GM19238 (cell line): ENCODE measurements around the gene ZFHX3.

ENCODE experiments used
- DNase-seq: peaks from one replicate; pipeline ENCODE4 v3.0.0; 2011; ENCODE audit warnings: low spot score; ENCODE audit not compliant: insufficient read length

Gene ZFHX3

DNA sequence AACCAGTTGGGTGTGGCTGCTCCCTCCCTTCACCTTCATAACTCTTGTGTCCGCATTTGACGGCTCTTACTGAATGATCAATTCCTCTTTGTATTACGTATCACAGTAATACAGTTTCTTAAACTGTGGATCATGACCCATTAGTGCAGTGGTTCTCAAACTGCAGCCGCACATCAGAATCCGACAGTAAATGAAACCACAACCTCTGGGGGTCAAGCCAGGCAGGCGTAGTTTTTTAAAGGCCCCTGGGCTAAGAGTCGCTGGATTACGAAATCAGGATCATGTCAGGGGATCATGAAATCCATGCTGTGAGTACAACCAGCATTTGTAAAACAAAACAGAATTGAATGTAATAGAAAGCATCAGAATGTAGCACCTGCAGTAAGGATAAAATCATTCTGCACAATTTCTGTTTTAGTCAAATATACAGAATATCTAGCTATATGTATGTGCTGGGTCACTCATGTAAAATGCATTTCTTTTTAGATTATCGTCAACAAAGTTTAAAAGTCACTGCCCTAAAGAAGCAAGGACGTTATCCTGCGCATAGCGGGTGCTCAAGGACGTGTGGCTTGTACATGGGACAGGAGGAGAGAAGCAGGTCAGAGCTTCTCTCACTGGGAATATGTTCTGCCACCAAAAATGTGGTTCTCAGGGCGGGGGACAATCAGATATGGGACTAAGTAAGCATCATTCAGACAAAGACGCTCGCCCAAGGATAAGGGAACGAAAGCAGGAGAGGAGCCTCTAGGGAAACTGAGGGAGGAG is 113.1 kb downstream of the ZFHX3 start:
- no peak for DNase-seq

DNA sequence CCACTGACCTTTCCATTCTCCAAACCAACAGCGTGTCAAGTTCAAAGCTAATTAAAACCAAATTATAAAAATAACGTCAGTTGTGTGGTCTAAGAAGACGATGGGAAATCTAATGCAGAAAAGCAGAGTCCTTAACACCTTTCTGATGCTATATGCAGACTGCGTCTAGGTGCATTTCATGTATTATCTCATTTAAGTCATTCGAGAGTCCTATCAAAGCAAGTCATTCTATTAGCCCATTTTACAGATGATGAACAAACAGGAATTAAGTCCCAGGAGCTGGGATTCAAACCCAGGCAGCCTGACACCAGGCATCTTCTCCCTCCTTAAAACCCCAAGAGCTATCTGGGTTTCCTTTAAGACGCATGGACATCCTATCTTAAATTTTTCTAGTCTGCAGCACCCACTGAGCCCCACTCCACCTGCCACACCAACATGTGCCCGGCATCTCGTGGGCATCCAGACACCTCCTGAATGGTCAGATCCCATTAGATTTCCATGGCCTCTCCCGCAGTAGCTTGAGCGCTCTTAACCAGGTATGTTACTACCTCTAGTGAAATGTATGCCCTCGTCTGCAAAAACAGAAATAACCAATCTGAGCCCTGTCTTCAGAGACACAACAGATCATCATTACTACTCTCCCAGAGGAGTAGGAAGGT is 115.1 kb downstream of the ZFHX3 start:
- DNase-seq, result no peak

DNA sequence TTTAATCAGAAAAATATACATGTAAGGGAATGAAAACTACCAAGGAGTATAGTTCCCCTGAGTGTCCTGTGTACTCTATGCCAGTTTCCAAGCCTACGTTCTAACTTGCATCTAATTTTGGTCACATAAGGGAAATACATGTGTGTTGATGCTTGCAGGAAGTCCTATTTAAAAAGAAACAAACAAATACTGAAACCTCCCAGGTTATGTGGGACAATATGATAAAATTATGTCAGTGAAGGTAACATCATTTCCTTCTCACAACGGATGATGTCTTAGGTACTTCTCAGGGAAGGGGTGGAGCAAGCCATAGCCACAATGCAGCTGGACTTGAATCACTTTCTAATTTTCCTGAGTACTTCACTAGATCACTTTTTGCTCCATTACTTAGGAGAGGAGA is 115.9 kb downstream of the ZFHX3 start:
- peak; percentile 12 for DNase-seq

DNA sequence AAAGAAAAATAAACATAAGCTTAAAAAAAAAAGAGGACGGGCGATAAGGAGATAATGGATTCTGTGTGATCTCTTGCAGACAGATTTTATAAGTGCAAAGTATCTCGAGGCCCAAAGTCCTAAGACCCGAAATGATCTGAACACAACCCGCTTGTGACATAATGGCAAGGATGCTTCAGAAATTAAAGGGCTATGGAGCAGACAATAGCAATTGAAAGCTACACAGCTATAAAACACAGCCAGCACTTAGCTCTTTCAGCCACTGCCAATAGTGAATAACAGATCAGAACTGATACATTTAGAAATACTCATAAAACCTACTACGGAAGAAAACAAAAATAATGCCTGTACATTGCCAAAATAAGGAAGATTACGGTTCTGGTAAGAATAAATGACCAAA is 117.5 kb downstream of the ZFHX3 start:
- no peak for DNase-seq

DNA sequence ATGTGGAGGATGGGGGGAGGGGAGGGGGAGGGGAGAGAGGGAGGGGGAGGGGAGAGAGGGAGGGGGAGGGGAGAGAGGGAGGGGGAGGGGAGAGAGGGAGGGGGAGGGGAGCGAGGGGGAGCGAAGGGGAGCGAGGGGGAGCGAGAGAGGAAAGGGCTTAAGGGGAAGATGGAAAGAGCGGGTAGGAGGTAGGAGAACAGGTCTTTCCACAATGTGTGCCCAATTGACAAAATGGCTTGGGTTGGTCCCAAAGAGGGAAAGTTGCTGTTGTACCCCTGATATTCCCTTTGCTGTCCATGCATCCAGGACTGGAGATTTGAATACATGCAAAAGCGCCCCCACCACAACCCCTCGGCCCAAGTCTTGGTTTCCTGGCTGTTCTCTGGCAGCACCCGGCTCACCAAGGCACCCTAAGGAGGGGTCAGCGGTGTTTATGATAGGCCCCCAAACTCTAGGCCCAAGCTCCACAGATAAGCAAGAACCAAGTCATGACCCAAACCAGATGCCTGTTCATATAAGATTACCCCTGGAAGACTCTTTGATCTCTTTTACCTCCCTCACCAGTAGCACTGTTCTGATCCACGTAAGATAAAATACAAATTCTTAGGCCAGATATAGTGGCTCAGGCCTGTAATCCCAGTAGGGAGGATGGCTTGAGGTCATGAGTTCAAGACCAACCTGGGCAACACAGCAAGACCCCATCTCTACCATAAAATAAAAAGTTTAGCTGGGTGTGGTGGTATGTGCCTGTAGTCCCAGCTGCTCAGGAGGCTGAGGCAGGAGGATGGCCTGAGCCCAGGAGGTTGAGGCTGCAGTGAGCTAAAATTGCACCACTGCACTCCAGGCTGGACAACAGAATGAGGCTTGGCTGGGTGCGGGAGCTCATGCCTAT is 119.6 kb downstream of the ZFHX3 start:
- no peak for DNase-seq

DNA sequence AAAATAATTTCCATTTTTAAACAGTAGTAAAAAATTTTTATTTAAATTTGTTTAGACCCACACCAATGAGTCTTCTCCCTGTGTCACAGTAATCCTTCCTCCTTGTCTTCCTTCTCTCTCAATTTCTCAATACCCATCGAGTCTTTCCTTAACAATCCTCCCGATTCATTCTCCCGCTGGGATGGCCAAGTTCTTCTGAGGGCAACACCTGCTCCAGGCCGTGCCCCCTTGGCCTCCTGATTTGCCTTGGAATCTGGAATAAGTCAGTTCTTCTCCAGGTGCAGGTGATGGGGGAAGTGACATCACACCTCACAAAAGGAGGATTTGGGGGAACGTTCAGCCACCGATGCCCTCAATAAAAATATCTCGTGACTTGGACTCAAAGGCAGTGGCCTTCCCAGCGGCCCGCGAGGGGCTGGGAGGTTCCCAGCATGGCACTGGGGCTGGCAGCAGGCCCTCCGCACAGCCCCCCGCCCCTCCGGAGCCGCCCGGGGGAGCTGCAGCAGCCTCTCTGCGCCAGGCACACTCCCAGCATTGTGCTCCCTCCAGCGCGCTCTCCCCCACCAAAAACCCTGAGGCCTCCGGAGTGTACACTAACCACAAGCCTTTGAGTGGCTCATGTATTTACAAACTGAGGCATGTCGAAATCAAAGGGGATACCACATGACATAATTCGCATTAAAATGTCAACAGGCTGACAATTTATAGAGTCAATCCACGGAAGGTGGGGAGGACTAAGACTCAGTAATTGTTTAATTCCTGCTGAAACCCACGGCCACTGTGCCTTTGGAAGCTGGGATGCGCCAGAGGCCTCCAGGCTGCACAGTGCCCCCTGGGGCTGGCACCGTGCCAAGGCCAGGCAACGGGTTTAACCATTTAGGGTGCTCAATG is 120.5 kb downstream of the ZFHX3 start:
- DNase-seq, result no peak

DNA sequence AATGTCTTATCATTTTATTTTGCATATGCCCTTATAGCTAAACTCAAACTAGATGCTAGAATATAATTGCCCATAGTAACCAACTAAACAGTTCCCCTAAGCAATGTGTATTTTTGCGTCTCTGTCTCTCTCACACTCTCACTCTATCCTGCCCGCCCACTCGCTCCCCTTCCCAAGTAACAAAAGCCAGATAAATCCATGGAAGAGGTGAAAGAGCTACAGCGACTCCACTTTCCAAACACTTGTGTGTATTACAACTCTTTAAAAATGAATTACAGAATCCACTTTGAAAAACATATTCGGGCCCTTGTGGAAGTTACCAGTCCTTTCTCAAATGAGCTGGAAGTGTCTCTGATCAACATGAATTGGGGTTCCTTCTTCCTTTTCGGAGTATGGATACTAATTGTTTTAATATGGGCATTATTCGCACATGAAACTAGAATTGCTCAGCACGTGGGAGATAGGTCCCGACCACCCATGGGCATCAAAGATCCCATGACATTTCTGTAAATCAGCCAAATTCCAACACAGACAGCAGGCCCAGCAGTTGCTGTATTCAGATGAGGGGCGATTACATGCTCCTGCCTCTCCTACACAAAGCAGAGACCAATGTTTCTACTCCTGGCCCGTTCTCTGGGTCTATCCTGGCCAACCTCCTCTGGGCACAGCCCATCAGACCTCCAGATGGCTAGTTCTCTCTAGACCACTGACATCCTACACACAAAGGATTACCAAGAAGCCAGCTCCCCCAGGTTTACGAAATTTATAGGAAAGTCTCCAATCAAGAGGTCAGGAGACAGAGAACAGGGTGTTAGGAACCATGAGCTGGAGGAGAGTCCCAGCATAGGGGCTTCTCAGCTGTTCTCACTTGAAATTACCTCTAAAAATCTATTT is 121.5 kb downstream of the ZFHX3 start:
- DNase-seq, result no peak

DNA sequence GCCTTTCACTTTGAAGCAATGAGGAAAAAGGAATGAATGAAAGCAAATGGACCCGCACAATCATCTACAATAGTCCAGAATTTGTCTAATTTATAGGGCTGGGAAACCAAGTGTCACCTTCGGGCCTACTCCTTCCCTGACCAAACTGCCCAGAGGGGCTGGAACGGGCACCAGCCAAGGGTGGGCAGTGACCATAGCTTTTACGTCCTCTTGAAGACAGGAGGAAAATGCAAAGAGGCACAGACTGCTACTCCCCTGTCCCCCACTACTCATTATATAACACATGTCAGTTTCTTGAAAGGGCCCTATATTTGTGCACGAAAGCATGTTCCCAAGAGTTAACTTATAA is 122.3 kb downstream of the ZFHX3 start:
- no peak for DNase-seq

DNA sequence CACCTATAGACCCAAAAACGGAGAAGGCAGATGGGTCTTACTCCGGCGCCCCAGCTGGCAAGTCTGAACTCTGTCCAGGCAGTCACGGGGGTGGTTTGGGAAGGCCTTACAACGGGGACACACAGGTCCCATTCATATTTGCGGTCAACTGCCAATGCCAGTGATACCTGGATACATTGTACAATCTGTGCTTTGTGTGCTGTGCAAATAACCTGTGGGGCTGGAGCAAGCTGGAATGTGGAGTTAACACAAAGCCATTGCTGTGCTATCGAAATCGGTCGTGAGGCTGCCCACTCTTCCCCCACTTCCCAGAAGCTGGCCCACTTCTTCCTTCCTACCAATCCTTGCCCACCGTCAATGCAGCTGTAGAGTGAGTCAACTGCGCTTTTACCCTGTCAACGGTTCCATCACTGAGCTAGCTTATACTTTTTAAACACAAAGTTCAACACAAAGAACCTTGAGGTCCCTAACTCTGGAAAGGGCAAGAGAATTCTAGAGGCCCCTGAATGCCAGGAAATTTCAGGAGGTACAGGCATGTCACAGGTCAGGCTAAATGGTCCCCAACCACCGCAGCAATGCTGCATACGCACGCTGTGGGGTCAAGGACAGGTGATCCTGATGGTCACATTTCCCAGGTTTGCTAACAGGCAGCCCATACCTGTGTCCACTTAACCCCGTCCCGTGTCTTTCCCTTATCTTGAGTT is 122.8 kb downstream of the ZFHX3 start:
- DNase-seq, result no peak

DNA sequence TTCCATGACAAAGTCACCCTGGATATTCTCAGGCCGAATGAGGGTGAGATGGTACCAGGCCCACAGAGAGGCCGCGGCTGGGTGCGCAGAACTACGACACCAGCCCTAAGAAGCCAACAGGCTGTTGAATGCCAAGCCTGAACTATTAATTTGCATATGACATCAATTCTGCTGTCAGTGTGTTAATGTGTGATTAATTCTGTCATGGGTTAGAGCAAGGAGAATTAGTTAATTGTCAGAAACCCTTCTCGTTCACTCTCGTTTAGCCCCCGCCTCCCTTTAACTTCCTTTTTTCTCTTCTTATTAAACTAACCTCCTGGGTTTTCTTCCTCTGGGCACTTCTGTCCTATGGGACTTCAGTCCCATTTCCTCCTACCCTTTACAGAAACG is 123.4 kb downstream of the ZFHX3 start:
- DNase-seq, result no peak

DNA sequence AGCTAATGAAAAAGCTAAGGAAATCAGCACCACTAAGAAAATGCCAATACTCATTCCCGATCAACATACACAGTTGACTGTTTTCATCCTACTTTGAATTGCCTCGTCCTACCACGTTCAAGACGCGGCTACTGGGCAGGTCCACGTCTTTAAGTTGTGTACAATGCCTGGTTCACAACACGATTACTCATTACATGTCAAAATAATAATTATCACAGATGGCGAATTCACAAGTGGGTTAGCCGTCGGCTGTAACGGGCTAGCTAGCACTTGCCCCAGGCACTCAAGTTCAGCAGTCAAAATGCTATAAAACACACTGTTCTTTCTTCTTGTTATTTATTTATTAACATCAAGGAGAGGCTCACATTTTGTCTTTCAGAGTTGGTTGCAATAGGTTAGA is 124.2 kb downstream of the ZFHX3 start:
- no peak for DNase-seq

DNA sequence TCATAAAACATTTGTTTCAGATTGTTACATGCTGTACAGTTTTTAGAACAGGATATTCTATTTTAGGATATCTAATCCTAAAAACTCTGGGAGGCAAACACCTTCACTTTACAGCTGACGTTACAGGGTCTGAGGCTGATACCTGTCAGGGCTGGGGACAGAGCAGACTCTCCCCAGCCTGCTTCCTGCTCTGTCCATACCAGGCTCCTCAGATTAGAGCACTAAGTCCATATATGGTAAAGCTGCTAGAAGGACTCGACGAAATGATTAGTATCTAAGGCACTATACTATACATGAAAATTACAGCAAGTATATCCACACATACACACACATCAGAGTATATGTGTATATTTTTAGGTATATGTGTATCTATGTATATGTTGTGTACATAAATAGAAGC is 125.2 kb downstream of the ZFHX3 start:
- no peak for DNase-seq

DNA sequence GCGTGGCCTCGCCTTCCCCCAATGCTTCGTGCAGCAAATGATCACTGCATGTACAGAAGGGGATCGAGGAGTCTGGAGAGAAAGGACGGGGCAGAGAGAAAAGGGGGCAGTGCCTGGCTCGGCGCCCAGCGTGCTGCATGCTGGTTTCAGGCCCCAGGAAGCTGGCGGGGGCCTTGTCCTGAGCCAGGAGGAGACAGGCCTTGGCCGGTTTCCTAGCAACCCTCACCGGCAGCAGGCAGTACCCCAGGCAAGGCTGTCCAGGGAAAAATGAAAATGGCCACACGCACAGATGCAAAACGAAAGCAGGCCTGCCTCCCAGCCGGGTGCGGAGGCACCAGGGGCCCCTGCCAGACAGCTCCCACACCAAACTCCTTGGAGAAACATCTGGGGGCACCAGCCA is 126.3 kb downstream of the ZFHX3 start:
- no peak for DNase-seq

DNA sequence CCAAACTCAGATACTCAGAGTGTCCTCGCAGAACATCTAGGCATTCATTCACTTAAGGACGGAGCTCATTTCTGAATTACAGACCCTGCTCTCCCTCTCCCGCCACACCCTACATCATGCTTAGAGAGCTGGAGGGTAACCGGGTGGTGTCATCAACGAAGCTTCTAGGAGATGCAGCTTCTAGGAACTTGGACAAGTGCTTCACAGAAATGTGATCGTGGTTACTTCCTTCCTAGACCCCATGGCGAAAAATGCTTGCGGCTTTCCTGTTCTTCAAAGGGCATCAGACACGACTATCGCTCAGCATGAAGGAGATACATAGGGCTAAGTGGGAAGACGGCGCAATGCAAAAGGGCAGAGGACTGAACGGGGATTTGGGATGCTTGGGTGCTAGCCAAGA is 126.8 kb downstream of the ZFHX3 start:
- DNase-seq, result no peak

DNA sequence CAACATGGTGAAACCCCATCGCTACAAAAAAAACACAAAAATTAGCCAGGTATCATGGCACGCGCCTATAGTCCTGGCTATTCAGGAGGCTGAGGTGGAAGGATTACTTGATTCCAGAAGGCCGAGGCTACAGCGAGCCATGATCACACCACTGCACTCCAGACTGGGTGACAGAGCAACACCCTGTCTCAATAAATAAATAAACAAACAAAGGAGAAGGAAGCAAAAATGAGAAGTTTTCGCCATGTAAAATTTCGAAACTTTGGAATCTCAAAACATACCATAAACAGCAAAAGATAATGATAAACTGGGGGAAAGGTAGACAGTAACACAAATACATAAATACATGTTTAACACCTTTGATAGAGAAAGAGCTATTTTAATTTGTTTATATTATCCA is 130.9 kb downstream of the ZFHX3 start:
- DNase-seq, result no peak

DNA sequence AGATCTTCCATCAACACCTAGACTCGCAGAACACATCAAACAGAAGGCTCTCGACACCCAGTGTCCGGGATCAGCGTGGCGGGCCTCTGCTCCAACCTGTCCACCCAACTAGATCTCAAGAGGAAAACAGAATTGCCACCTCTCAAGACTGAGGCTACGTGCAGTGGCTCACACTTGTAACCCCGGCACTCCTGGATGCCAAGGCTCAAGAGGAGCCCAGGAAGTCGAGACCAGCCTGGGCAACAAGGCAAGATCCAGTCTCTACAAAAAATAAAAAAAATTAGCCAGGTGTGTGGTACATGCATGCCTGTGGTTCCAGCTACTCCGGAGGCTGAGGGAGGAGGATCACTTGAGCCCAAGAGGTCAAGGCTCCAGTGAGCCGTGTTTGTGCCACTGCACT is 132.6 kb downstream of the ZFHX3 start:
- DNase-seq, result no peak

DNA sequence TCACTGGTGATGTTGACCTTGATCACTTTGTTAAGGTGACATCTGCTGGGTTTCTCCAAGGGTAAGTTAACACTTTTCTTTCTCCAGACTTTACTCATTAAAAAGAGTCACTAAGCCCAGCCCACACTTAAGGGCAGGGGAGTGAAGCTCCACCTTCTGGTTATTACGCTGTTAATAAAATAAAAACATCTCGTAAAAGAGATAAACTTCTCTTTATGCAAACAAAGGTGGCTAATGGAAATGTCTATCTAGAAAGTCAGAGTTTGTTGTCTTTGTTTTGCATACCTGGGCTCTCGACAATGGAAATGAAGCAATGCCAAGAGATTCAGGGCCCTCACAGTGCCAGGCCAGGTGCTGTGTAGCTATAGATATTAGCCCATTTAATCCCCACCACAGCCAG is 134.4 kb downstream of the ZFHX3 start:
- DNase-seq, result no peak

DNA sequence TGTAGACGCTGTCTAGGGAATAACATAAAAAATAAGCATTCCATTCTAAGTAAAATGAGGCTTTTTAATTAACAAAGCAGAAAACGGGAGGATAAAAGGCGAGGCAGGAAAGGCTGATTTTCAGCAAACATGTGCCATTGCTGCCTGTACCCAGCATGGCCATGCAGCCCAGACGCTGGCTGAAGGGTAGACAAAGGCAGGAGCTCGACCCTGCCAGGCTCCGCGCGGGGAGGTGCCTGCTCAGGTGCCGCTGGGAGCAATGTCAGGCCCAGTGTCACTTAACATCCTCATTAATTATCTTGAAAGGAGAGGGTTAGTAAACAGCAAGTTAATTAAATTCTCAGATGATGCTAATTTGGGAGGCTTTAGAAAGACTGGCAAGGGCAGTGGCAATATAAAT is 136.0 kb downstream of the ZFHX3 start:
- DNase-seq, result no peak

DNA sequence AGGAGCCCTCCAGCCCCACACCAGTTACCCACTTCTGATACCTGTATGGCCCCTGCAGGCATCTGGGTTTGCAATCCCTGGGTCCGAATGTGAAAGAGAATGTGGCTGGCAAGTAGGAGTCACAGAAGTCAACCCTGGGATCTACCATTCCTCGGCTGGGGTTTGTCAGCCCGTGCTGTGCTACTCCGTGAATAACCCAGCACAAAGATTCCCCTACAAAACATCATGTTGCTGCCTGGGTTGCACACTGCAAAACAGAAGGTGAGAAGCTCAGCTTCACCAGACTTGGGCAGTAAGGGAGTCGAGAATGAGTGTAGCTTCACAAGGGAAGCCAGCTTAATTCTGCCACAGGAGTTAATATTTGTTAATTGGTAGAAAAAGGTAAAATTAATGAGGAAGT is 137.1 kb downstream of the ZFHX3 start:
- no peak for DNase-seq

DNA sequence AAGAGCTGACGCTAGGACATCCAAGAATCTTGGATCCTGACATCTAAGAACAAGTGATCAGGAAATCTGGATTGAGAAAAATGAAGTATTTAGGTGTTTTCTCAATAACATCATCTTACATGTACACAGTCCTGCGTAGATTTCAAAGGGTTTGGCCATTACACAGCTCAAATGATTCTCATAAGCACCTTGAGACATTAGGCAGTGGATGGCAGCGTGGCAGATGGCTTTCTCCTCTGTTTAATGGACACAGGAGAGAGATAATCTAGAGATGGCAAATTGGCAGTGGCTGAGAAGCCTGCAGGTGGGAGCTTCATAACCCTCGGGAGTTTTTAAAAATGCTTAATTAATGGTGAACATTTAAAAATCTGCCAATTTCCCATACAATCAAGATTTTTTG is 137.5 kb downstream of the ZFHX3 start:
- DNase-seq, result no peak
